Prostate gland (tissue), 2 donors: ENCODE measurements around the gene FBXL2. TPM values are rescaled to one million over a fixed set of nuclear protein-coding genes. Genes with fewer than 3 reads are reported as not detected.
"Not testable (repeated sequence)": the region's sequence is repeated elsewhere in the genome, so short reads cannot be mapped to it uniquely, and the experiment has no call there.

Experiments used
- DNase-seq: peaks from one replicate; pipeline ENCODE4 v3.0.0-alpha.2; 2019; ENCODE audit warnings: low spot score
- H3K27ac ChIP-seq, 2 donors: fragments of 200-600 bp; sonication (generic); 2 replicates each; pipeline ENCODE4 v1.5.1; 2017 to 2019
- H3K27me3 ChIP-seq: fragments of 200-600 bp; sonication (generic); replicated peaks from 2 replicates; pipeline ENCODE4 v1.5.1; 2019; ENCODE audit not compliant: insufficient read depth
- H3K36me3 ChIP-seq, 2 donors: fragments of 200-600 bp; sonication (generic); 1 replicate in 1 of 2; 2 replicates in 1 of 2; pipeline versions ENCODE4 v1.5.1 to v1.8.1; 2017 to 2019
- H3K4me1 ChIP-seq: fragments of 200-600 bp; sonication (generic); replicated peaks from 2 replicates; pipeline ENCODE4 v1.5.1; 2019
- H3K4me3 ChIP-seq, 2 donors: fragments of 200-600 bp; sonication (generic); 2 replicates each; pipeline ENCODE4 v1.5.1; 2017 to 2019
- H3K9me3 ChIP-seq: fragments of 200-600 bp; sonication (generic); 2 replicates; pipeline ENCODE4 v1.5.1; 2017
- POLR2A ChIP-seq: fragments of 450-650 bp; IDR thresholded peaks from one replicate; pipeline ENCODE4 v1.6.1; 2016; ENCODE audit warnings: antibody characterized with exemption, mild to moderate bottlenecking
- POLR2AphosphoS5 ChIP-seq: sonication (generic); formaldehyde crosslinking; IDR thresholded peaks from one replicate; pipeline ENCODE4 v1.6.1; 2017; ENCODE audit warnings: antibody characterized with exemption
- WGBS: methylation state at CpG from one replicate; pipeline ENCODE4 v1.1.5; 2018; 5-methylcytosine and 5-hydroxymethylcytosine counted together
- intact Hi-C: fragments of 100-400 bp; cut with DNase I; formaldehyde crosslinking; loops from one replicate; pipeline ENCODE4 v1.14.2; 2022
- total RNA-seq, 2 donors: library from RNA; depleted of rRNA; stranded (reverse); fragments of >200 nt; gene quantifications; one replicate each; pipeline ENCODE4 v1.1.0, GENCODE V29; 2016
- TF ChIP-seq, protein P1 (sequence below), 4 experiments: fragments of 200-600 bp in 2 of 4; fragments of 450-650 bp in 2 of 4; sonication (generic) in 2 of 4; IDR thresholded peaks; 1 replicate in 3 of 4; 2 replicates in 1 of 4; pipeline ENCODE4 v1.5.1; 2016 to 2019; ENCODE audit warnings: antibody characterized with exemption in 4 of 4, mild to moderate bottlenecking in 2 of 4, moderate library complexity in 2 of 4

Gene FBXL2
- total RNA-seq, 2 donors from 2014 or later, result 3.7 to 16.6 TPM

DNA sequence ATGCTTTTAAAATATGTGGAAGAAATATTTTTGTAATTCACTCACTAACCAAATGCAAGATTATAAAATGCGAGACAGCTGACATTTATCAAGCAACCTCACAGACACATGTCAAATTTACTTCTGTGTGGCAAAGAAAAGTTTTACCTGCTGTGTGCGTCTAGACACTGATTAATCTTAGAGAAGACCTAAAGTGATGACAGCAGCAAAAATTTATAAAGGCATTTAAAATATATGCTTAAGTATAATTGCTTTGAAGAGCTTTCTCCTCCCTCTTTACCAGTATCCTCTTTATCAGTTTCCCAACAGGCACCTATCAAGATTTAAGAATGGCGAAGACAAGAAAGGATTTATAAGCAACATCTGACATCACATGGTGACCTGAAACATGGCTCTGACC lies 125.7 kb downstream of the FBXL2 start:
- no peak for DNase-seq

DNA sequence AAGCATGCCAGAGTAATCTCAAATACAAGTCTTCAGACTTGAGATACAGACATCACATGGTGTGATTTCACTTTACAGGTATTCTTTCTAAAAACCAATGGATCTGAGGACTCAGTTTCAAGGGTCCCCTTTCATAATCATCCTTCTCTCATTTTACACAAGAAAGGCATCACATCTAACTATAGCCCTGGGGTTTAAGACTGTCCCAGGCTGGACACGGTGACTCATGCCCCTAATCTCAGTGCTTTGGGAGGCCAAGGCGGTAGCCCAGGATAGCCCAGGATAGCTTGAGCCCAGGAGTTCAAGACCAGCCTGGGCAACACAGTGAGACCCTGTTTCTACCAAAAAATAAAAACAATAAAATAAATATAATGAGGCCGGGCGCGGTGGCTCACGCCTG lies 126.5 kb downstream of the FBXL2 start:
- H3K36me3 ChIP-seq, result no peaks in the 10 kb centered on the region

More for the DNA sequence above, 125.7 kb downstream of the FBXL2 start:
- WGBS, result 94% methylated on average over 3 of the region's 3 CpGs
- H3K4me1 ChIP-seq, result no peaks in the 10 kb centered on the region
- no peaks in the 10 kb centered on the region for H3K9me3 ChIP-seq
- H3K36me3 ChIP-seq, result no peaks in the 10 kb centered on the region
- TF ChIP-seq, protein P1, sequence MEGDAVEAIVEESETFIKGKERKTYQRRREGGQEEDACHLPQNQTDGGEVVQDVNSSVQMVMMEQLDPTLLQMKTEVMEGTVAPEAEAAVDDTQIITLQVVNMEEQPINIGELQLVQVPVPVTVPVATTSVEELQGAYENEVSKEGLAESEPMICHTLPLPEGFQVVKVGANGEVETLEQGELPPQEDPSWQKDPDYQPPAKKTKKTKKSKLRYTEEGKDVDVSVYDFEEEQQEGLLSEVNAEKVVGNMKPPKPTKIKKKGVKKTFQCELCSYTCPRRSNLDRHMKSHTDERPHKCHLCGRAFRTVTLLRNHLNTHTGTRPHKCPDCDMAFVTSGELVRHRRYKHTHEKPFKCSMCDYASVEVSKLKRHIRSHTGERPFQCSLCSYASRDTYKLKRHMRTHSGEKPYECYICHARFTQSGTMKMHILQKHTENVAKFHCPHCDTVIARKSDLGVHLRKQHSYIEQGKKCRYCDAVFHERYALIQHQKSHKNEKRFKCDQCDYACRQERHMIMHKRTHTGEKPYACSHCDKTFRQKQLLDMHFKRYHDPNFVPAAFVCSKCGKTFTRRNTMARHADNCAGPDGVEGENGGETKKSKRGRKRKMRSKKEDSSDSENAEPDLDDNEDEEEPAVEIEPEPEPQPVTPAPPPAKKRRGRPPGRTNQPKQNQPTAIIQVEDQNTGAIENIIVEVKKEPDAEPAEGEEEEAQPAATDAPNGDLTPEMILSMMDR (IDR thresholded peaks at IDR 0.05), result no peak
- no peak for TF ChIP-seq POLR2A
- no peak for TF ChIP-seq POLR2AphosphoS5
- H3K27me3 ChIP-seq, result no peaks in the 10 kb centered on the region
- intact Hi-C loops, result no loop called here
- no peak overlapping the region for H3K27ac ChIP-seq
- no peak overlapping the region for H3K4me3 ChIP-seq

DNA sequence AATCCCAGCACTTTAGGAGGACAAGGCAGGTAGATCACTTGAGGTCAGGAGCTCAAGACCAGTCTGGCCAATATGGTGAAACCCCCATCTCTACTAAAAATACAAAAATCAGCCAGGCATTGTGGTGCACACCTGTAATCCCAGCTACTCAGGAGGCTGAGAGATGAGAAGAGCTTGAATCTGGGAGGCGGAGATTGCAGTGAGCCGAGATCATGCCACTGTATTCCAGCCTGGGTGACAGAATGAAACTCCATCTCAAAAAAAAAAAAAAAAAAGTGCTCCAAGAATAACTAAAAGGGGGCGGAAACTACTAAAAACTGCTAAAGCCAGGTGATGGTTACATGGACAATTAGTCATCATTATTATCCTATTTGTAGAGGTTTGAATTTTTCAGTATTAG lies 133.6 kb downstream of the FBXL2 start:
- intact Hi-C loops, DNase-seq, H3K9me3 ChIP-seq, H3K27me3 ChIP-seq, H3K4me1 ChIP-seq, H3K4me3 ChIP-seq, H3K27ac ChIP-seq, H3K36me3 ChIP-seq: not testable (repeated sequence)
- WGBS, result 89% methylated on average over 3 of the region's 3 CpGs

More for the DNA sequence above, 126.5 kb downstream of the FBXL2 start:
- 98% methylated on average over 6 of the region's 6 CpGs for WGBS
- DNase-seq, result no peak
- no peak overlapping the region for H3K4me3 ChIP-seq
- H3K4me1 ChIP-seq, result no peaks in the 10 kb centered on the region
- no peaks in the 10 kb centered on the region for H3K27me3 ChIP-seq
- intact Hi-C loops, result no loop called here
- no peak overlapping the region for H3K27ac ChIP-seq
- H3K9me3 ChIP-seq, result no peaks in the 10 kb centered on the region
- TF ChIP-seq POLR2AphosphoS5 (no peak), POLR2A (no peak)
- TF ChIP-seq, protein P1 (IDR thresholded peaks at IDR 0.05), result no peak

DNA sequence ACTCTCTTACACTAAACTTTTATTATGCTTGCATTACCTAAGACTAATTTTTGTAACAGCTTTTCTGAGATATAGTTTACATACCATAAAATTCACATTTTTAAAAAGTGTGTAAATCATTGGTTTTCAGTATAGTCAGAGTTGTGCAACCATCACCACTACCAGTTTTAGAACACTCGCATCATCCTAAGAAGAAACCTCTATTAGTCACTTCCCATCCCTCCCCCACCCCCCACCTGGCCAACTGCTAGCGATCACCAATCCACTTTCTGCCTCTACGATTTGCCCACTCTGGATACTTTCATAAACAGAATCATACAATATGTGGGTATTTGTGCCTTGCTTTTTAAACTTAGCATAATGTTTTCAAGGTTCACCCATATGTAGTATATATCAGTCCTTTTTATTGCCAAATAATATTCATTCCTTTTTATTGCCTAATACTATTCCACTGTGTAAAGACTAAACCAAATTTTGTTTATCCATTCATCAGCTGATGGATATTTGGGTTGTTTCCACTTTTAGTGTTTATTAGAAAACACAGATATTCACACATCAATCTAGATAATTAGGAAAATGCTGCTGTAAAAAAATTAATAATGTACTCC lies 139.9 kb downstream of the FBXL2 start:
- intact Hi-C loops, result no loop called here
- no peak overlapping the region for H3K27ac ChIP-seq
- H3K4me1 ChIP-seq, result no peaks in the 10 kb centered on the region
- no peaks in the 10 kb centered on the region for H3K9me3 ChIP-seq
- no peaks in the 10 kb centered on the region for H3K27me3 ChIP-seq
- 83% methylated on average over 3 of the region's 3 CpGs for WGBS
- no peak for DNase-seq
- H3K36me3 ChIP-seq, result no peaks in the 10 kb centered on the region
- no peak overlapping the region for H3K4me3 ChIP-seq
- TF ChIP-seq, protein P1 (IDR thresholded peaks at IDR 0.05), result no peak
- no peak for TF ChIP-seq POLR2AphosphoS5
- no peak for TF ChIP-seq POLR2A

DNA sequence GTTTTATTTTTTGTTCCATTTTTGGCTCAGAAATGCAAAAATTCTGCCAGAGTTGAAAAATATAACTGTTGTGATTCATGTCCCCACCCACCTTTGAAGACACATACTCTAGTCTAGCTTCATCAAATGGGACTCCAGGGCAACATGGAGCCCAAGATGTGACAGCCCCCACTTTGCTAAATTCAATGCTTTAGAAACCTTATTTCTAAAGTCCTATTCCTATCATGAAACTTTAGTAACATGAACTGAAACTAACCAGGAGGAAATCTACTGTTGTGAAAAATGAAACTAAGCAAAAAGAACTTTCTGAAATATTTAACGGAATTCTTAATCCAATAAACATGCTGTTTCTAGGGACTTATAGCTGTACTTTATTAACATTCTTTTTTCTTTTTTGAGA lies 142.7 kb downstream of the FBXL2 start:
- 95% methylated on average over 1 of the region's 1 CpG for WGBS
- Histone ChIP-seq H3K27me3 (no peaks in the 10 kb centered on the region), H3K9me3 (no peaks in the 10 kb centered on the region), H3K27ac (no peak overlapping the region), H3K36me3 (no peaks in the 10 kb centered on the region), H3K4me1 (no peaks in the 10 kb centered on the region), H3K4me3 (no peak overlapping the region)
- intact Hi-C loops, result no loop called here
- no peak for DNase-seq
- TF ChIP-seq POLR2AphosphoS5, result no peak
- no peak for TF ChIP-seq POLR2A
- TF ChIP-seq, protein P1 (IDR thresholded peaks at IDR 0.05), result no peak
